Measurements from ENCODE around the gene FERMT3.

The FERMT3 gene

DNA sequence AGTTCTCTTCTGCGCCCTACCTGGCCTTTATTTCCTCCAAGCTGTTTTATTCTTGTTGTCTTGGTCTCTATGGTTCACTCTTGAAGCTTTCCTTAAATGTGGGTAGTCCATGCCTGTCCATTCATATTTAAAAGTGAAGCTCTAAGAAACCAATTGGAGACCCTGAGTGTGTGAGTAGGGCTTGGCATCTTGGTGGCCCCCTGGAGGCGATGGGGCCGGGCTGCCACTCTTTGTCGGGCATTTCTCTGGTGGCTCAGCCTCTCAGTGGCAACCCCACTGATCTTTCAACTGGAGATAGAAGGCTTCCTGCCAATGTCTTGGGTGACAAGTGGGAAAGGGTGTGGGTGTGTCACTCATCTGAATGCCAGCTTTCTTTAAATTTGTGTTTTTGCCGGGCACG, 10.4 kb downstream of the FERMT3 start:
- no peak for DNase-seq
- TF ChIP-seq, protein P1, sequence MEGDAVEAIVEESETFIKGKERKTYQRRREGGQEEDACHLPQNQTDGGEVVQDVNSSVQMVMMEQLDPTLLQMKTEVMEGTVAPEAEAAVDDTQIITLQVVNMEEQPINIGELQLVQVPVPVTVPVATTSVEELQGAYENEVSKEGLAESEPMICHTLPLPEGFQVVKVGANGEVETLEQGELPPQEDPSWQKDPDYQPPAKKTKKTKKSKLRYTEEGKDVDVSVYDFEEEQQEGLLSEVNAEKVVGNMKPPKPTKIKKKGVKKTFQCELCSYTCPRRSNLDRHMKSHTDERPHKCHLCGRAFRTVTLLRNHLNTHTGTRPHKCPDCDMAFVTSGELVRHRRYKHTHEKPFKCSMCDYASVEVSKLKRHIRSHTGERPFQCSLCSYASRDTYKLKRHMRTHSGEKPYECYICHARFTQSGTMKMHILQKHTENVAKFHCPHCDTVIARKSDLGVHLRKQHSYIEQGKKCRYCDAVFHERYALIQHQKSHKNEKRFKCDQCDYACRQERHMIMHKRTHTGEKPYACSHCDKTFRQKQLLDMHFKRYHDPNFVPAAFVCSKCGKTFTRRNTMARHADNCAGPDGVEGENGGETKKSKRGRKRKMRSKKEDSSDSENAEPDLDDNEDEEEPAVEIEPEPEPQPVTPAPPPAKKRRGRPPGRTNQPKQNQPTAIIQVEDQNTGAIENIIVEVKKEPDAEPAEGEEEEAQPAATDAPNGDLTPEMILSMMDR (IDR thresholded peaks at IDR 0.05; ENCODE audit: low read depth, low read length): no peak
- no peaks in the 10 kb centered on the region for H3K36me3 ChIP-seq
- no peaks in the 10 kb centered on the region for H3K27me3 ChIP-seq
- H3K4me1 ChIP-seq: no peaks in the 10 kb centered on the region
- H3K9me3 ChIP-seq: no peaks in the 10 kb centered on the region
- H3K4me3 ChIP-seq (ENCODE audit: low read depth, low read length): no peak overlapping the region

DNA sequence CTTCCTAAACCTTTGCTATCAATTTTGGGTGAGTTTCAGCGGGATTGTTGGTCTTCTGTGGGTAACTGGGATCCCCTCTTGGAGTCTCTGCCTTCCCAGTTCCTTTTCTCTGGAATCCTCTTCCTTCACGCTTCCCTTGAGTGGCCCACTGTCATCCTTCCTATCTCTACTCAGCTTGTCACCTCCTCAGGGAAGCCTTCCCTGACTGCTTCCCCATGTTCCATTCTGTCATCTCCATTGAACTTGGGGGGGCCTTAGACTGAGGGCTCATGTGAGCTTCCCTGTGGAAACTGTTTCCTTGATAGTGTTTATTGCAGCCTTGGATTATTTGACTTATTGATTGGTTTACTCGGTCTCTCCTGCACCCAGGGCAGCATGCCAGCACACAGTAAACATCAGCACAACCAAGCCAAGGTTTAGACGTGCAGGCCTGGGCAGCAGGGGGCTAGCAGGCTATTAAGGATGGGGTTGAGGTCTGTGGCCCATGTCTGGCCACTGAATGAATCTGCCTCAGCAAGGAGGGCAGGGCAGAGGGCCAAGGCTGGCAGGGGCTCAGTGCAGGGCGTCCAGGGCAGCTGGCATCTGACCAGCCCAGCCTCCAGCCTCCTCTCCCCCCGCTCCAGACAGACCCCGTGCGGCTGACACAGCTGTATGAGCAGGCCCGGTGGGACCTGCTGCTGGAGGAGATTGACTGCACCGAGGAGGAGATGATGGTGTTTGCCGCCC, 12.3 kb downstream of the FERMT3 start:
- Histone ChIP-seq H3K27me3 (no peaks in the 10 kb centered on the region), H3K9me3 (no peaks in the 10 kb centered on the region), H3K4me3 (ENCODE audit: low read depth, low read length) (no peak overlapping the region), H3K4me1 (peaks cover 8% of the 10 kb centered on the region), H3K36me3 (no peaks in the 10 kb centered on the region)
- TF ChIP-seq, protein P1 (IDR thresholded peaks at IDR 0.05; ENCODE audit: low read depth, low read length): no peak
- no peak for DNase-seq

DNA sequence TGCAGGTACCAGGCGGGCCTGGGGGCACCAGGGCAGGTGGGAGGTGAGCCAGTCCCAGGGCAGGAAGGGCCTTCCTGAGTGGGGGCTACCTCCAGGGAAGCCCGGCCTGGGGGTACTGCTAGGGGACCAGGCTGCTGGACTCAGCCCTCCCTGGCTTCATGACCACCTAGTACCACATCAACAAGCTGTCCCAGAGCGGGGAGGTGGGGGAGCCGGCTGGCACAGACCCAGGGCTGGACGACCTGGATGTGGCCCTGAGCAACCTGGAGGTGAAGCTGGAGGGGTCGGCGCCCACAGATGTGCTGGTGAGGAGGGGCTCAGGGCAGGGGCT, 12.8 kb downstream of the FERMT3 start:
- TF ChIP-seq, protein P1 (IDR thresholded peaks at IDR 0.05; ENCODE audit: low read depth, low read length): no peak

DNA sequence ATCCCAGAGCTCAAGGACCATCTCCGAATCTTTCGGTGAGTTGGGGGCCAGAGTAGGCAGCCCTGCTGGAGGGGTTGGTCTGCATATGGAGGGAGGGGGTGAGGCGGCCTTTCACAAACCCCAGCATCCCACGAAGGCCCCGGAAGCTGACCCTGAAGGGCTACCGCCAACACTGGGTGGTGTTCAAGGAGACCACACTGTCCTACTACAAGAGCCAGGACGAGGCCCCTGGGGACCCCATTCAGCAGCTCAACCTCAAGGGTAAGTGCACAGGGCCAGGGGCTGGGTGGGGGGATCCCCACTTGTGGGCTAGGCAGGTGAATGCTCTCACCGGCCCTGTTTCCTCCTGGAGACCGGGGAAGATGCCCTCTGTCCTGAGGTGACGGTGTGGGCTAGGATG, 13.2 kb downstream of the FERMT3 start:
- no peaks in the 10 kb centered on the region for H3K9me3 ChIP-seq
- H3K36me3 ChIP-seq: no peaks in the 10 kb centered on the region
- no peak overlapping the region for H3K4me3 ChIP-seq (ENCODE audit: low read depth, low read length)
- no peak for DNase-seq
- TF ChIP-seq, protein P1 (IDR thresholded peaks at IDR 0.05; ENCODE audit: low read depth, low read length): no peak
- no peaks in the 10 kb centered on the region for H3K27me3 ChIP-seq
- peaks cover 8% of the 10 kb centered on the region for H3K4me1 ChIP-seq

More for the DNA sequence above, 12.8 kb downstream of the FERMT3 start:
- Histone ChIP-seq H3K4me1 (peaks cover 8% of the 10 kb centered on the region), H3K27me3 (no peaks in the 10 kb centered on the region), H3K4me3 (ENCODE audit: low read depth, low read length) (no peak overlapping the region), H3K9me3 (no peaks in the 10 kb centered on the region), H3K36me3 (no peaks in the 10 kb centered on the region)
- no peak for DNase-seq

DNA sequence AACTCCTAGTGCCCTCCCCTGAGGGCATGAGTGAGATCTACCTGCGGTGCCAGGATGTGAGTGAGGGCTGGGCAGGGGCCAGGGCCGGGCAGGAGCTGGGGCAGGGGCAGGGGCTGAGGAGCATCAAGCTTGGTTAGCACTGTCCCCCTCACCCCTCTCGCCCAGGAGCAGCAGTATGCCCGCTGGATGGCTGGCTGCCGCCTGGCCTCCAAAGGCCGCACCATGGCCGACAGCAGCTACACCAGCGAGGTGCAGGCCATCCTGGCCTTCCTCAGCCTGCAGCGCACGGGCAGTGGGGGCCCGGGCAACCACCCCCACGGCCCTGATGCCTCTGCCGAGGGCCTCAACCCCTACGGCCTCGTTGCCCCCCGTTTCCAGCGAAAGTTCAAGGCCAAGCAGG, 13.8 kb downstream of the FERMT3 start:
- H3K4me1 ChIP-seq: peaks cover 8% of the 10 kb centered on the region
- no peaks in the 10 kb centered on the region for H3K9me3 ChIP-seq
- no peak overlapping the region for H3K4me3 ChIP-seq (ENCODE audit: low read depth, low read length)
- no peaks in the 10 kb centered on the region for H3K36me3 ChIP-seq
- DNase-seq: no peak
- no peaks in the 10 kb centered on the region for H3K27me3 ChIP-seq
- TF ChIP-seq, protein P1 (IDR thresholded peaks at IDR 0.05; ENCODE audit: low read depth, low read length): no peak

DNA sequence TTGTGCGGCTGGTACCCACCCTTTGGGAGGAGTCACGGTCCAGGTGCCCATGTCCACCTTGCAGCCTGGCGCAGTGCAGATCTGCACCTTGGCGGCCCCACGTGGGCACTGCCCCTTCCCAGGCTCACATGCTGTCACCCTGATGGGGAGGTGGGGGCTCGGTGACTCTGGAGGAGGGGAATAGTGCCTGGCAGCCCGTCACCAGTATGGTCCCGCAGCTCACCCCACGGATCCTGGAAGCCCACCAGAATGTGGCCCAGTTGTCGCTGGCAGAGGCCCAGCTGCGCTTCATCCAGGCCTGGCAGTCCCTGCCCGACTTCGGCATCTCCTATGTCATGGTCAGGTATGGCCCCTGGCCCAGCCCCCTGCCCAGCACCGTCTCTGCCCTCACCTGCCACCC, 14.3 kb downstream of the FERMT3 start:
- Histone ChIP-seq H3K4me1 (peaks cover 8% of the 10 kb centered on the region), H3K36me3 (no peaks in the 10 kb centered on the region), H3K9me3 (no peaks in the 10 kb centered on the region), H3K27me3 (no peaks in the 10 kb centered on the region), H3K4me3 (ENCODE audit: low read depth, low read length) (no peak overlapping the region)
- TF ChIP-seq, protein P1 (IDR thresholded peaks at IDR 0.05; ENCODE audit: low read depth, low read length): no peak
- DNase-seq: no peak
